Uterus (tissue), 2 donors: ENCODE data around the gene ZNF831.

Experiments
- CTCF ChIP-seq, 4 experiments: fragments of 200-600 bp in 2 of 4; fragments of 450-650 bp in 2 of 4; sonication (generic) in 2 of 4; IDR thresholded peaks; one replicate each; pipeline ENCODE4 v1.5.1; 2016 to 2019; ENCODE audit warnings: antibody characterized with exemption in 4 of 4, mild to moderate bottlenecking in 2 of 4, moderate library complexity in 1 of 4
- POLR2A ChIP-seq, 2 donors: fragments of 450-650 bp; IDR thresholded peaks; one replicate each; pipeline ENCODE4 v1.6.1; 2016; ENCODE audit warnings: antibody characterized with exemption in 2 of 2, mild to moderate bottlenecking in 1 of 2, moderate library complexity in 1 of 2

- TF ChIP-seq CTCF (IDR thresholded peaks at IDR 0.05), result no peak
- TF ChIP-seq POLR2A (IDR thresholded peaks at IDR 0.05), result no peak
These were observed 12.2 kb downstream of the ZNF831 start for GRCh38 chr20:59175861-59176260.
